Measurements from ENCODE around the gene CTTNBP2. TPM values are rescaled to one million over a fixed set of nuclear protein-coding genes. Genes with fewer than 3 reads are reported as not detected.

The CTTNBP2 gene
- total and polyA plus RNA-seq, 7 donors: 0.60 to 11.1 (median 4.9) TPM

DNA sequence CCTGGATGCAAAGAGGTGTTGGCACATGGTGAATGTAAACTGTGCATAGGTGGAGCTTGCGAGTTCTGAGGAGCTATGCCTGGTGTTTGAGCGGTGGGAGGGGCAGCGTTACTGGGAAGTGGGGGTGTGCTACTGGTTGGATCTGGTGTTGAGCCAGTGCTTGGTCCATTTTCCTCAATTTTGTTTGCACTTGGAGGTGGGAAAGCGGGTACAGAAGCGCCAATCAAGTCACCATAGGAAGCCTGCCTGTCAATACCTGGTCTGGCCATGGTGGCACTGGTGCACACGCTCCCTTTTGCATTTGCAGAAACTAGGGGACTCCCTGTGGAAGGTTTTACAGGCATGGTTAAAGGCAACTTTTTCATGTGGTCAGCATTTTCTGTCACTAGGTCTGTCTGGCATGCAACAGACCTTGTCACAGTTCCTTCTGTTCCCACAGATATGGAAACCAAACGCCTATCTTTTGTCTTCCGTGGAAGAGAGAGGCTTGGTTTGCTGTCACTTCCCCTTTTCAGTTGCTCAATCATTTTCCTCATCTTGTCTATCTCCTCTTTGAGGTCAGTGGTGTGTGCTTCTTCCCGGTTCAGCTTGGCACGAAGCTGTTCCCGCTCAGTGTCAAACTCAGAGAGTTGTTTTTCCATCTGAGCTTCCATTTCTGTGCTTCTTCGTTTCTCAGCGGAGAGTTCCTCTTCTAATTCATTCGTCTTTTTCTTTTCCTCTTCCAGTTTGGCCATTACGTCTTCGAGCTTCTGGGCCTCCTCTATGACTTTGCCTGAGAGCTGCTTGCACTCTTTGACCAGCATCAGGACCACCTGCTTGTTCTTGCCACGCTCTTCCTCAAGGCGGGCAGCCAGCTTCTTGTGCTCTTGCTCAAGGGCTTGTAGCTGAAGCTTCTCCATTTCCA lies 81.1 kb downstream of the CTTNBP2 start:
- intact Hi-C loops (cut with DNase I): no loop called here
- 61 to 86% methylated on average over 18 of the region's 18 CpGs for WGBS, 2 donors

DNA sequence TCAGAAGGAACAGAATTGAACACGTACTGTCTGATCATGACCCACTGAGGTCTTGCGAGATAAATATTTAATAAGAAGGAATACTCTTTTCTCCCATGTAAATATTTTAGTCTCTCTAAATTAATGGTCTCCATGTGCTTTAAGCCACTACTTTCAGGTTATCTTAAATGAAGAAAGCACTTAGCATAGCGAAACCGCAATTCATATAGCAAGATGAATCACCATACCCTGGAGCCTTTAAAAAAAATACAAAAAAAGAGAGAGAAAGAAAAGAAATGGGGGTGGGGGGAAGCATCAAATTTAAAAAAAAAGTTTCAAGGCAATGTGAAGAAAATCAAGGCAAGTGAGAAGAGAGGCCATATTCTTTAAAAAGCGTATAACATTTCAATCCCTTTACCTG lies 82.5 kb downstream of the CTTNBP2 start:
- no peaks in the 10 kb centered on the region for H3K27me3 ChIP-seq
- TF ChIP-seq POLR2AphosphoS5 (IDR thresholded peaks at IDR 0.05) (no peak), EP300 (IDR thresholded peaks at IDR 0.05) (no peak), POLR2A (IDR thresholded peaks at IDR 0.05) (no peak)
- TF ChIP-seq, protein P1, sequence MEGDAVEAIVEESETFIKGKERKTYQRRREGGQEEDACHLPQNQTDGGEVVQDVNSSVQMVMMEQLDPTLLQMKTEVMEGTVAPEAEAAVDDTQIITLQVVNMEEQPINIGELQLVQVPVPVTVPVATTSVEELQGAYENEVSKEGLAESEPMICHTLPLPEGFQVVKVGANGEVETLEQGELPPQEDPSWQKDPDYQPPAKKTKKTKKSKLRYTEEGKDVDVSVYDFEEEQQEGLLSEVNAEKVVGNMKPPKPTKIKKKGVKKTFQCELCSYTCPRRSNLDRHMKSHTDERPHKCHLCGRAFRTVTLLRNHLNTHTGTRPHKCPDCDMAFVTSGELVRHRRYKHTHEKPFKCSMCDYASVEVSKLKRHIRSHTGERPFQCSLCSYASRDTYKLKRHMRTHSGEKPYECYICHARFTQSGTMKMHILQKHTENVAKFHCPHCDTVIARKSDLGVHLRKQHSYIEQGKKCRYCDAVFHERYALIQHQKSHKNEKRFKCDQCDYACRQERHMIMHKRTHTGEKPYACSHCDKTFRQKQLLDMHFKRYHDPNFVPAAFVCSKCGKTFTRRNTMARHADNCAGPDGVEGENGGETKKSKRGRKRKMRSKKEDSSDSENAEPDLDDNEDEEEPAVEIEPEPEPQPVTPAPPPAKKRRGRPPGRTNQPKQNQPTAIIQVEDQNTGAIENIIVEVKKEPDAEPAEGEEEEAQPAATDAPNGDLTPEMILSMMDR (IDR thresholded peaks at IDR 0.05): no peak
- no peaks in the 10 kb centered on the region for H3K9me3 ChIP-seq
- no peak overlapping the region for H3K27ac ChIP-seq
- H3K36me3 ChIP-seq: peaks cover 0 to 15% (median 0%) of the 10 kb centered on the region in 4 donors
- 97 to 98% methylated on average over 5 of the region's 5 CpGs for WGBS, 2 donors
- no peak for DNase-seq
- intact Hi-C loops (cut with DNase I): no loop called here
- H3K4me3 ChIP-seq: no peak overlapping the region
- H3K4me1 ChIP-seq: no peaks in the 10 kb centered on the region

More for the DNA sequence above, 81.1 kb downstream of the CTTNBP2 start:
- TF ChIP-seq EP300 (IDR thresholded peaks at IDR 0.05) (peak in 1 of 4 donors; percentile 27), POLR2A (IDR thresholded peaks at IDR 0.05) (no peak), POLR2AphosphoS5 (IDR thresholded peaks at IDR 0.05) (peak in 1 of 4 donors; percentile 9)
- TF ChIP-seq, protein P1 (IDR thresholded peaks at IDR 0.05): no peak
- peak overlapping the region in 2 of 4 donors; percentile 3 to 17 for H3K27ac ChIP-seq
- no peak overlapping the region for H3K4me3 ChIP-seq
- no peaks in the 10 kb centered on the region for H3K4me1 ChIP-seq
- no peak for DNase-seq
- H3K27me3 ChIP-seq: no peaks in the 10 kb centered on the region
- no peaks in the 10 kb centered on the region for H3K9me3 ChIP-seq
- peaks cover 0 to 15% (median 0%) of the 10 kb centered on the region in 4 donors for H3K36me3 ChIP-seq

DNA sequence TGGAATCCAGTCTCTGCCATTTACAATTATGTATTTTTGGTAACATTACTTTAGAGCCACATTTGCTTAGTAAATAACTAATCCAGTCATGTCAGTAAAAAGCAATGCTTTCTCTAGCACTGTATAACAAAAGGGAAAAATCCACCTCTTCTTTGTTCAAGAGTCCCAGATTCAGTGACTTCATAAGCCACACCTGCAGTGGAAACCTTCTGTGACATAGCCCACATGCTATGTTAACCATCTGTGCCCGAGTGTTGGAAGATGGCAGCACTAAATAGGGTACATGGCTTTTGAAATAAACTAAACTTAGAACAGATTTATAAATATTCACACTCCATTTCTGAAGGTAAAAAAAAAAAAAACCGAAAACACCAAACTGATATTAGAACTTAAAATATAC lies 83.0 kb downstream of the CTTNBP2 start:
- no peak for DNase-seq
- WGBS, 2 donors: 89 to 95% methylated on average over 2 of the region's 2 CpGs
- intact Hi-C loops (cut with DNase I): no loop called here
- Histone ChIP-seq H3K27me3 (no peaks in the 10 kb centered on the region), H3K4me3 (no peak overlapping the region), H3K27ac (no peak overlapping the region), H3K9me3 (no peaks in the 10 kb centered on the region), H3K36me3 (peaks cover 0 to 15% (median 0%) of the 10 kb centered on the region in 4 donors), H3K4me1 (no peaks in the 10 kb centered on the region)
- no peak for TF ChIP-seq POLR2AphosphoS5 (IDR thresholded peaks at IDR 0.05)
- TF ChIP-seq EP300 (IDR thresholded peaks at IDR 0.05): no peak
- TF ChIP-seq, protein P1 (IDR thresholded peaks at IDR 0.05): no peak
- no peak for TF ChIP-seq POLR2A (IDR thresholded peaks at IDR 0.05)

DNA sequence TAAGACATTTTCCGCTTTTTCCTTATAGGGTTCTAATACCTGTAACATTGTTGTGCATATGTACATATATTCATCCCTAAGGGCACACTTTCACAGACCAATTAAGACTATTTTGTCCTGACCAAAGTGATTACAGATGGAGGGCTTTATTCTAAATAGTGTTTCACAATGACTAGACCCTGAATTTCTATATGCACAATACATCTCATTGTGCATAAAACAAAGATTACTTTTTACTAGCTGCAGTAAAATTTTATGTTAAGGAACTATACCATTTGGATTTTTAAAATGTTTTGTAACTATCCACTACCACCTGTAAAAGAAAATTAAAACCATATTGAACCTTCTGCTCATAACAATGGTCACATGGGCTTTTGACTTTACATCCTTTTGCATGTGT lies 87.8 kb downstream of the CTTNBP2 start:
- Histone ChIP-seq H3K4me1 (peaks cover 0 to 7% (median 3%) of the 10 kb centered on the region in 4 donors), H3K36me3 (no peaks in the 10 kb centered on the region), H3K9me3 (no peaks in the 10 kb centered on the region), H3K4me3 (no peak overlapping the region), H3K27ac (no peak overlapping the region), H3K27me3 (no peaks in the 10 kb centered on the region)
- intact Hi-C loops (cut with DNase I): no loop called here
- no peak for DNase-seq
- 94 to 99% methylated on average over 1 of the region's 1 CpG for WGBS, 2 donors
- TF ChIP-seq EP300 (IDR thresholded peaks at IDR 0.05) (no peak), POLR2AphosphoS5 (IDR thresholded peaks at IDR 0.05) (no peak), POLR2A (IDR thresholded peaks at IDR 0.05) (no peak)
- TF ChIP-seq, protein P1 (IDR thresholded peaks at IDR 0.05): no peak
